SK-N-SH (cell line): ENCODE data around the gene KRTAP10-2. TPM values are rescaled to one million over a fixed set of nuclear protein-coding genes. Genes with fewer than 3 reads are reported as not detected.
"Not testable (repeated sequence)": the region's sequence is repeated elsewhere in the genome, so short reads cannot be mapped to it uniquely, and the experiment has no call there.

ENCODE experiments used
- CTCF ChIA-PET: fragments of 300-600, 350-600 bp; formaldehyde crosslinking; extraction: SDS; loops from one replicate; lab custom pipeline; 2021; lab: Yijun Ruan, JAX
- POLR2A ChIA-PET: fragments of 350-600 bp; sonication (Branson Sonifier 250); formaldehyde crosslinking; extraction: SDS; loops from one replicate; lab custom pipeline; 2020; ENCODE audit warnings: antibody characterized with exemption, inconsistent platforms; lab: Yijun Ruan, JAX
- DNase-seq: peaks from one replicate; pipeline ENCODE4 v3.0.0; 2012
- H2AFZ ChIP-seq: fragments of 200-600 bp; sonication (generic); 2 replicates; pipeline ENCODE4 v1.8.1; 2016; ENCODE audit warnings: antibody characterized with exemption, mild to moderate bottlenecking, low read depth
- H3F3A ChIP-seq: fragments of 200-600 bp; sonication (generic); replicated peaks from 2 replicates; pipeline ENCODE3; 2016; ENCODE audit warnings: antibody characterized with exemption, mild to moderate bottlenecking; ENCODE audit not compliant: insufficient read depth
- H3K27ac ChIP-seq, 2 experiments: fragments of 200-500 bp in 1 of 2; fragments of 200-600 bp in 1 of 2; sonication (Bioruptor generic) in 1 of 2; sonication (generic), shearing (Covaris generic) in 1 of 2; 2 replicates each; pipeline versions ENCODE4 v1.5.1 to v1.6.1; 2014 to 2016; ENCODE audit warnings: low read depth in 2 of 2, inconsistent platforms in 1 of 2, low read length in 1 of 2, mild to moderate bottlenecking in 1 of 2, mixed read lengths in 1 of 2
- H3K27me3 ChIP-seq: fragments of 200-600 bp; sonication (generic), shearing (Covaris generic); 2 replicates; pipeline ENCODE4 v1.6.1; 2016; ENCODE audit warnings: mixed run types; ENCODE audit not compliant: insufficient read depth
- H3K36me3 ChIP-seq, 2 experiments: fragments of 200-500 bp in 1 of 2; fragments of 200-600 bp in 1 of 2; sonication (Bioruptor generic) in 1 of 2; sonication (generic) in 1 of 2; replicated peaks in 1 of 2; 2 replicates each; pipeline versions ENCODE3 to v1.5.1; 2014 to 2016; ENCODE audit warnings: low read length in 1 of 2, mild to moderate bottlenecking in 1 of 2; ENCODE audit not compliant: insufficient read depth in 2 of 2, control insufficient read depth in 1 of 2
- H3K4me1 ChIP-seq, 2 experiments: fragments of 200-500 bp in 1 of 2; fragments of 200-600 bp in 1 of 2; sonication (Bioruptor generic) in 1 of 2; sonication (generic), shearing (Covaris generic) in 1 of 2; 2 replicates each; pipeline versions ENCODE4 v1.5.1 to v1.6.1; 2014 to 2016; ENCODE audit warnings: low read depth in 1 of 2, low read length in 1 of 2, mixed run types in 1 of 2; ENCODE audit not compliant: insufficient read depth in 2 of 2, control insufficient read depth in 1 of 2
- H3K4me2 ChIP-seq: fragments of 200-600 bp; sonication (generic), shearing (Covaris generic); 2 replicates; pipeline ENCODE4 v1.6.1; 2017; ENCODE audit warnings: mixed run types
- H3K4me3 ChIP-seq, 2 experiments: fragments of 200-500 bp in 1 of 2; fragments of 200-600 bp in 1 of 2; sonication (Bioruptor generic) in 1 of 2; sonication (generic), shearing (Covaris generic) in 1 of 2; 2 replicates each; pipeline versions ENCODE4 v1.5.1 to v1.8.1; 2014 to 2016; ENCODE audit warnings: low read depth in 2 of 2, inconsistent platforms in 1 of 2, low read length in 1 of 2, mild to moderate bottlenecking in 1 of 2, mixed read lengths in 1 of 2, moderate library complexity in 1 of 2
- H3K79me2 ChIP-seq: fragments of 200-600 bp; sonication (generic); 2 replicates; pipeline ENCODE4 v1.8.1; 2017; ENCODE audit warnings: mild to moderate bottlenecking; ENCODE audit not compliant: insufficient read depth
- H3K9ac ChIP-seq: fragments of 200-600 bp; sonication (generic); 2 replicates; pipeline ENCODE4 v1.6.1; 2017; ENCODE audit warnings: mixed run types
- H3K9me2 ChIP-seq: fragments of 200-600 bp; sonication (generic); 2 replicates; pipeline ENCODE4 v1.6.1; 2017; ENCODE audit warnings: mixed run types
- H3K9me3 ChIP-seq: fragments of 200-600 bp; sonication (generic); 2 replicates; pipeline ENCODE4 v1.6.1; 2017; ENCODE audit warnings: mixed run types, mild to moderate bottlenecking, moderate library complexity
- H4K20me1 ChIP-seq: fragments of 200-600 bp; sonication (generic); 2 replicates; pipeline ENCODE4 v1.6.1; 2017; ENCODE audit warnings: mild to moderate bottlenecking, mixed run types; ENCODE audit not compliant: insufficient read depth
- CHD2 ChIP-seq: fragments of 150-350 bp; IDR thresholded peaks from 2 replicates; pipeline ENCODE4 v1.6.1; 2018; ENCODE audit warnings: low read length; ENCODE audit not compliant: partially characterized antibody
- ELF1 ChIP-seq: IDR thresholded peaks from 2 replicates; pipeline ENCODE4 v1.4.0; 2012
- EZH2phosphoT487 ChIP-seq: fragments of 200-600 bp; sonication (generic); IDR thresholded peaks from 2 replicates; pipeline ENCODE4 v1.6.1; 2017; ENCODE audit warnings: low read depth, mixed run types, mild to moderate bottlenecking, antibody characterized with exemption, moderate library complexity, borderline replicate concordance
- FOSL2 ChIP-seq: IDR thresholded peaks from 2 replicates; pipeline ENCODE4 v1.4.0; 2012; ENCODE audit warnings: low read depth, mild to moderate bottlenecking, moderate library complexity, borderline replicate concordance
- FOXM1 ChIP-seq: IDR thresholded peaks from 2 replicates; pipeline ENCODE4 v1.4.0; 2012; ENCODE audit warnings: low read depth, mild to moderate bottlenecking
- MEF2A ChIP-seq: IDR thresholded peaks from 2 replicates; pipeline ENCODE4 v1.4.0; 2012; ENCODE audit warnings: low read depth, borderline replicate concordance
- MXI1 ChIP-seq: IDR thresholded peaks from 2 replicates; pipeline ENCODE4 v1.6.1; 2012; ENCODE audit warnings: mild to moderate bottlenecking, low read depth, low read length, improper control_type of control experiment
- NFIC ChIP-seq: IDR thresholded peaks from 2 replicates; pipeline ENCODE4 v1.4.0; 2012; ENCODE audit warnings: borderline replicate concordance
- WGBS: methylation state at CpG from one replicate; pipeline ENCODE4 v1.1.6; 2017; ENCODE audit warnings: low lambda C conversion rate; 5-methylcytosine and 5-hydroxymethylcytosine counted together
- polyA plus RNA-seq, 3 experiments: library from polyadenylated mRNA; depleted of rRNA; stranded (reverse); fragments of >200 nt; gene quantifications; 2 replicates each; pipeline ENCODE4 v1.2.3, GENCODE V29; 2012
- TF ChIP-seq, protein P1 (sequence below): fragments of 200-600 bp; sonication (generic); IDR thresholded peaks from 2 replicates; pipeline ENCODE4 v1.6.1; 2017; ENCODE audit warnings: antibody characterized with exemption, mild to moderate bottlenecking, moderate library complexity
- TF ChIP-seq, protein P2 (sequence below): IDR thresholded peaks from 2 replicates; pipeline ENCODE4 v1.4.0; 2012; ENCODE audit warnings: low read depth
- TF ChIP-seq, protein P3 (sequence below): IDR thresholded peaks from 2 replicates; pipeline ENCODE4; 2012
- TF ChIP-seq, protein P4 (sequence below): IDR thresholded peaks from 2 replicates; pipeline ENCODE4 v1.4.0; 2012; ENCODE audit warnings: low read depth, borderline replicate concordance

KRTAP10-2 gene
- polyA plus RNA-seq, 1 of the 3 experiments (the other 2 are of a cell fraction), result not detected

DNA sequence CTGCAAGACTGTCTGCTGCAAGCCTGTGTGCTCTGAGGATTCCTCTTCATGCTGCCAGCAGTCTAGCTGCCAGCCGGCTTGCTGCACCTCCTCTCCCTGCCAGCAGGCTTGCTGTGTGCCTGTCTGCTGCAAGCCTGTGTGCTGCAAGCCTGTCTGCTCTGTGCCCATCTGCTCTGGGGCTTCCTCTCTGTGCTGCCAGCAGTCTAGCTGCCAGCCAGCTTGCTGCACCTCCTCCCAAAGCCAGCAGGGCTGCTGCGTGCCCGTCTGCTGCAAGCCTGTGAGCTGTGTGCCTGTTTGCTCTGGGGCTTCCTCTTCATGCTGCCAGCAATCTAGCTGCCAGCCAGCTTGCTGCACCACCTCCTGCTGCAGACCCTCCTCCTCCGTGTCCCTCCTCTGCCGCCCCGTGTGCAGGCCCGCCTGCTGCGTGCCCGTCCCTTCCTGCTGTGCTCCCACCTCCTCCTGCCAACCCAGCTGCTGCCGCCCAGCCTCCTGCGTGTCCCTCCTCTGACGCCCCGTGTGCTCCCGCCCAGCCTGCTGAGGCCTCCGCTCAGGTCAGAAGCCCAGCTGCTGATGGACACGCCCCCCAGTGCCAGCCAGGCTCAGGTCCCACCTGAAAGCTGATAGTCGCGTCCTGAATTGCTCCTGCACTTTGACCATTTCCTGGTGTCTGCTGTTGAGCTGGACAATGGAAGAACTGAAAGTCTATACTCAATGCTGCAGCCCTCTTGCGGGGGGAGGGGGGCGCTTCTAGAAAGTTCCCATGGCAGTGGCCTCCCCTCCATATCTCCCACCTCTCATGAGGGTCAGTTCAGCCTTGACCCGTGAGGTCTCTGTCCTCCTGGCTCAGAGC lies 23.4 kb upstream of the KRTAP10-2 start (continued):
- TF ChIP-seq, protein P1, sequence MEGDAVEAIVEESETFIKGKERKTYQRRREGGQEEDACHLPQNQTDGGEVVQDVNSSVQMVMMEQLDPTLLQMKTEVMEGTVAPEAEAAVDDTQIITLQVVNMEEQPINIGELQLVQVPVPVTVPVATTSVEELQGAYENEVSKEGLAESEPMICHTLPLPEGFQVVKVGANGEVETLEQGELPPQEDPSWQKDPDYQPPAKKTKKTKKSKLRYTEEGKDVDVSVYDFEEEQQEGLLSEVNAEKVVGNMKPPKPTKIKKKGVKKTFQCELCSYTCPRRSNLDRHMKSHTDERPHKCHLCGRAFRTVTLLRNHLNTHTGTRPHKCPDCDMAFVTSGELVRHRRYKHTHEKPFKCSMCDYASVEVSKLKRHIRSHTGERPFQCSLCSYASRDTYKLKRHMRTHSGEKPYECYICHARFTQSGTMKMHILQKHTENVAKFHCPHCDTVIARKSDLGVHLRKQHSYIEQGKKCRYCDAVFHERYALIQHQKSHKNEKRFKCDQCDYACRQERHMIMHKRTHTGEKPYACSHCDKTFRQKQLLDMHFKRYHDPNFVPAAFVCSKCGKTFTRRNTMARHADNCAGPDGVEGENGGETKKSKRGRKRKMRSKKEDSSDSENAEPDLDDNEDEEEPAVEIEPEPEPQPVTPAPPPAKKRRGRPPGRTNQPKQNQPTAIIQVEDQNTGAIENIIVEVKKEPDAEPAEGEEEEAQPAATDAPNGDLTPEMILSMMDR, result no peak
- no peak for TF ChIP-seq CHD2

DNA sequence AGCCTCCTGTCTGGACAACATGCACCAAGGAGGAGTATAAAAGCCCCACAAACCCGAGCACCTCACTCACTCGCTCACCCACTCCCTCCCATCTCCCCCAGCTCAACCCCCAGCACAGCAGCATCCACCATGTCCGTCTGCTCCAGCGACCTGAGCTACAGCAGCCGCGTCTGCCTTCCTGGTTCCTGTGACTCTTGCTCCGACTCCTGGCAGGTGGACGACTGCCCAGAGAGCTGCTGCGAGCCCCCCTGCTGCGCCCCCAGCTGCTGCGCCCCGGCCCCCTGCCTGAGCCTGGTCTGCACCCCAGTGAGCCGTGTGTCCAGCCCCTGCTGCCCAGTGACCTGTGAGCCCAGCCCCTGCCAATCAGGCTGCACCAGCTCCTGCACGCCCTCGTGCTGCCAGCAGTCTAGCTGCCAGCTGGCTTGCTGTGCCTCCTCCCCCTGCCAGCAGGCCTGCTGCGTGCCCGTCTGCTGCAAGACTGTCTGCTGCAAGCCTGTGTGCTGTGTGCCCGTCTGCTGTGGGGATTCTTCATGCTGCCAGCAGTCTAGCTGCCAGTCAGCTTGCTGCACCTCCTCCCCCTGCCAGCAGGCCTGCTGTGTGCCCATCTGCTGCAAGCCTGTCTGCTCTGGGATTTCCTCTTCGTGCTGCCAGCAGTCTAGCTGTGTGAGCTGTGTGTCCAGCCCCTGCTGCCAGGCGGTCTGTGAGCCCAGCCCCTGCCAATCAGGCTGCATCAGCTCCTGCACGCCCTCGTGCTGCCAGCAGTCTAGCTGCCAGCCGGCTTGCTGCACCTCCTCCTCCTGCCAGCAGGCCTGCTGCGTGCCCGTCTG lies 22.5 kb upstream of the KRTAP10-2 start, which contains the start of gene KRTAP10-4:
Gene KRTAP10-4, plus strand, starts transcription at position 100 of the 827 bp plus-strand sequence. Its CDS starts 30 bp downstream, at position 130.
- H3K36me3 ChIP-seq, H2AFZ ChIP-seq, H4K20me1 ChIP-seq, H3K4me1 ChIP-seq, H3K9me3 ChIP-seq, DNase-seq, H3K9me2 ChIP-seq, H3F3A ChIP-seq, H3K4me3 ChIP-seq, H3K4me2 ChIP-seq, H3K9ac ChIP-seq, H3K27ac ChIP-seq, H3K79me2 ChIP-seq, POLR2A ChIA-PET: not testable (repeated sequence)
- peaks cover 59% of the 10 kb centered on the region for H3K27me3 ChIP-seq
- 10% methylated on average over 13 of the region's 25 CpGs for WGBS
- CTCF ChIA-PET, result interaction anchor here (0.7 kb wide), 1 partner anchor 220 kb away, joined by 3 read pairs; no protein-coding TSS in a partner anchor

DNA sequence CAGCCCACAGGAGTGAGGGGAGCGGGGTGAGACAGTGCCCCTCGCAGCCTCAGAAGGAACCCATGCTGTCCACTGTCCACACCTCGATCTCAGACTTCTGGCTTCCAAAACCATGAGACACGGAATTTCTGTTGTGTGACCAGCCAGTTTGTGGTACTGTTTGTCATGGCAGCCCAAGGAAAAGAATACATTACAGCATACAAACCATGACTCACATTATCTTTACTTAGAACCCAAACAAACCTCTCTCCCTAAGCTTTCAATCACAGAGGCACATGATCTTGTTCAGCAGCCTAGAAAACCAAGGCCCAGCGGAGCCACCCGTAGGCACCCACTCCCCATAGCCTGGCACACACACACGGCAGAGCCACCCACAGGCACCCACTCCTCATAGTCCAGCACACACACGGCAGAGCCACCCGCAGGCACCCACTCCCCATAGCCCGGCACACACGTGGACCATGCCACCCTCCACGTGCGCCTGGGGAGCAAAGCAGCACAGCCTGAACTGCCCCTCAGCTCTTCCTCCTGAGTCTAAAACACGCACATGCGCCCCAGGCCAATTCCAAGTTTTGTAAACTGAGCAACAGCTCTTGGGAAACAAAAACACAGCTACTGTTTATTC lies 21.8 kb upstream of the KRTAP10-2 start:
- H3K27ac ChIP-seq, result no peak overlapping the region
- H3F3A ChIP-seq, result no peaks in the 10 kb centered on the region
- ChIA-PET CTCF (interaction anchor here (0.7 to 1.2 kb wide), 2 partner anchors 153 to 220 kb away, joined by 3 read pairs; no protein-coding TSS in a partner anchor), POLR2A (no interaction called here)
- no peaks in the 10 kb centered on the region for H3K4me1 ChIP-seq
- no peaks in the 10 kb centered on the region for H3K9me2 ChIP-seq
- DNase-seq, result no peak
- H2AFZ ChIP-seq, result no peak overlapping the region
- H3K9ac ChIP-seq, result no peak overlapping the region
- H3K79me2 ChIP-seq, result no peaks in the 10 kb centered on the region
- no peaks in the 10 kb centered on the region for H3K36me3 ChIP-seq
- no peak overlapping the region for H3K4me3 ChIP-seq
- WGBS, result 21% methylated on average over 12 of the region's 15 CpGs
- H4K20me1 ChIP-seq, result no peaks in the 10 kb centered on the region
- H3K27me3 ChIP-seq, result peaks cover 59% of the 10 kb centered on the region
- H3K4me2 ChIP-seq, result no peak overlapping the region
- no peaks in the 10 kb centered on the region for H3K9me3 ChIP-seq
- TF ChIP-seq ELF1 (no peak), MXI1 (no peak), EZH2phosphoT487 (no peak), CHD2 (no peak), NFIC (no peak), FOSL2 (no peak), MEF2A (no peak), FOXM1 (no peak)
- TF ChIP-seq, protein P2, sequence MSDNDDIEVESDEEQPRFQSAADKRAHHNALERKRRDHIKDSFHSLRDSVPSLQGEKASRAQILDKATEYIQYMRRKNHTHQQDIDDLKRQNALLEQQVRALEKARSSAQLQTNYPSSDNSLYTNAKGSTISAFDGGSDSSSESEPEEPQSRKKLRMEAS, result no peak
- TF ChIP-seq, protein P3, sequence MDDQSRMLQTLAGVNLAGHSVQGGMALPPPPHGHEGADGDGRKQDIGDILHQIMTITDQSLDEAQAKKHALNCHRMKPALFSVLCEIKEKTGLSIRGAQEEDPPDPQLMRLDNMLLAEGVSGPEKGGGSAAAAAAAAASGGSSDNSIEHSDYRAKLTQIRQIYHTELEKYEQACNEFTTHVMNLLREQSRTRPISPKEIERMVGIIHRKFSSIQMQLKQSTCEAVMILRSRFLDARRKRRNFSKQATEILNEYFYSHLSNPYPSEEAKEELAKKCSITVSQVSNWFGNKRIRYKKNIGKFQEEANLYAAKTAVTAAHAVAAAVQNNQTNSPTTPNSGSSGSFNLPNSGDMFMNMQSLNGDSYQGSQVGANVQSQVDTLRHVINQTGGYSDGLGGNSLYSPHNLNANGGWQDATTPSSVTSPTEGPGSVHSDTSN, result no peak
- TF ChIP-seq, protein P4, sequence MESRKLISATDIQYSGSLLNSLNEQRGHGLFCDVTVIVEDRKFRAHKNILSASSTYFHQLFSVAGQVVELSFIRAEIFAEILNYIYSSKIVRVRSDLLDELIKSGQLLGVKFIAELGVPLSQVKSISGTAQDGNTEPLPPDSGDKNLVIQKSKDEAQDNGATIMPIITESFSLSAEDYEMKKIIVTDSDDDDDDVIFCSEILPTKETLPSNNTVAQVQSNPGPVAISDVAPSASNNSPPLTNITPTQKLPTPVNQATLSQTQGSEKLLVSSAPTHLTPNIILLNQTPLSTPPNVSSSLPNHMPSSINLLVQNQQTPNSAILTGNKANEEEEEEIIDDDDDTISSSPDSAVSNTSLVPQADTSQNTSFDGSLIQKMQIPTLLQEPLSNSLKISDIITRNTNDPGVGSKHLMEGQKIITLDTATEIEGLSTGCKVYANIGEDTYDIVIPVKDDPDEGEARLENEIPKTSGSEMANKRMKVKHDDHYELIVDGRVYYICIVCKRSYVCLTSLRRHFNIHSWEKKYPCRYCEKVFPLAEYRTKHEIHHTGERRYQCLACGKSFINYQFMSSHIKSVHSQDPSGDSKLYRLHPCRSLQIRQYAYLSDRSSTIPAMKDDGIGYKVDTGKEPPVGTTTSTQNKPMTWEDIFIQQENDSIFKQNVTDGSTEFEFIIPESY, result no peak
- TF ChIP-seq, protein P1, result no peak
